Esophagus muscularis mucosa (tissue), 3 donors: ENCODE results near the gene RASAL2.

Experiments
- POLR2A ChIP-seq: fragments of 450-650 bp; IDR thresholded peaks from one replicate; pipeline ENCODE4 v1.6.1; 2017; ENCODE audit warnings: antibody characterized with exemption, moderate library complexity, mild to moderate bottlenecking, low read depth
- TF ChIP-seq, protein P1 (sequence below), 3 experiments: fragments of 200-600 bp in 2 of 3; fragments of 450-650 bp in 1 of 3; sonication (generic) in 2 of 3; IDR thresholded peaks; one replicate each; pipeline ENCODE4 v1.5.1; 2017 to 2019; ENCODE audit warnings: antibody characterized with exemption in 3 of 3, mild to moderate bottlenecking in 2 of 3, moderate library complexity in 1 of 3

DNA sequence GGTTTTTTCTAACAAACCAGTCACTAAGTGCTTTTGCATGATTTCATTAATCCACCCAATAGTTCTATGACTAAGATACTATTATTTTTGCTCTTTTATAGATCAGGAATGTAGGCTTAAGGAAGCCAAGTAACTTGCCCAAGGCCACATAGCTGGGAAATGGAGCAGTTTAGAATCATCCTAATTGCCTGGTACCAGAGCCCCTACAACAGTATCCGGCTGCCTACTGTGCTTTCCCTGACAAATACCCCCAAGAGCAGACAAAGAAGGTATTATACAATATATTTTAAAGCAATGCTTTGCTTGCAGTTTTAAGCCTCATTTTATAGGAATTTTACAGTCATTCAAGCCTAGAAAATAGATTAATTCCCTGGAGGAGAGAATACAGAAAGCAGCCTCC is 45.5 kb upstream of the RASAL2 start:
- TF ChIP-seq, protein P1, sequence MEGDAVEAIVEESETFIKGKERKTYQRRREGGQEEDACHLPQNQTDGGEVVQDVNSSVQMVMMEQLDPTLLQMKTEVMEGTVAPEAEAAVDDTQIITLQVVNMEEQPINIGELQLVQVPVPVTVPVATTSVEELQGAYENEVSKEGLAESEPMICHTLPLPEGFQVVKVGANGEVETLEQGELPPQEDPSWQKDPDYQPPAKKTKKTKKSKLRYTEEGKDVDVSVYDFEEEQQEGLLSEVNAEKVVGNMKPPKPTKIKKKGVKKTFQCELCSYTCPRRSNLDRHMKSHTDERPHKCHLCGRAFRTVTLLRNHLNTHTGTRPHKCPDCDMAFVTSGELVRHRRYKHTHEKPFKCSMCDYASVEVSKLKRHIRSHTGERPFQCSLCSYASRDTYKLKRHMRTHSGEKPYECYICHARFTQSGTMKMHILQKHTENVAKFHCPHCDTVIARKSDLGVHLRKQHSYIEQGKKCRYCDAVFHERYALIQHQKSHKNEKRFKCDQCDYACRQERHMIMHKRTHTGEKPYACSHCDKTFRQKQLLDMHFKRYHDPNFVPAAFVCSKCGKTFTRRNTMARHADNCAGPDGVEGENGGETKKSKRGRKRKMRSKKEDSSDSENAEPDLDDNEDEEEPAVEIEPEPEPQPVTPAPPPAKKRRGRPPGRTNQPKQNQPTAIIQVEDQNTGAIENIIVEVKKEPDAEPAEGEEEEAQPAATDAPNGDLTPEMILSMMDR (IDR thresholded peaks at IDR 0.05): no peak
- TF ChIP-seq POLR2A: no peak
